GM12878 (cell line): ENCODE data around the gene PYGO2. TPM values are rescaled to one million over a fixed set of nuclear protein-coding genes. Genes with fewer than 3 reads are reported as not detected.

Experiments
- ASH2L ChIP-seq: fragments of 300-600, 200-600 bp; sonication (generic); IDR thresholded peaks from 2 replicates; pipeline ENCODE4 v1.6.1; 2017; ENCODE audit warnings: low read depth, mild to moderate bottlenecking, borderline replicate concordance
- ATF2 ChIP-seq: IDR thresholded peaks from 2 replicates; pipeline ENCODE4 v1.6.1; 2012; ENCODE audit warnings: low read length, inconsistent platforms
- CREM ChIP-seq: IDR thresholded peaks from 2 replicates; pipeline ENCODE4 v1.6.1; 2014; ENCODE audit warnings: antibody characterized with exemption, low read depth
- EED ChIP-seq: sonication (generic); IDR thresholded peaks from 2 replicates; pipeline ENCODE4 v1.6.1; 2016; ENCODE audit warnings: antibody characterized with exemption, low read depth
- GABPA ChIP-seq: IDR thresholded peaks from 2 replicates; pipeline ENCODE4 v1.6.1; 2014; ENCODE audit warnings: antibody characterized with exemption, low read depth, mild to moderate bottlenecking, inconsistent platforms
- IKZF1 ChIP-seq: fragments of 450-650 bp; conservative IDR thresholded peaks from 2 replicates; pipeline ENCODE4 v1.6.1; 2017; ENCODE audit warnings: antibody characterized with exemption, mild to moderate bottlenecking
- IKZF2 ChIP-seq, 2 experiments: fragments of 450-650 bp; IDR thresholded peaks; 2 replicates each; pipeline ENCODE4 v1.6.1; 2017; ENCODE audit warnings: mild to moderate bottlenecking in 2 of 2, moderate library complexity in 2 of 2
- JUNB ChIP-seq: IDR thresholded peaks from 2 replicates; pipeline ENCODE4 v1.6.1; 2016; ENCODE audit warnings: antibody characterized with exemption, mild to moderate bottlenecking
- MEF2B ChIP-seq: fragments of 450-650 bp; IDR thresholded peaks from 2 replicates; pipeline ENCODE4 v1.6.1; 2018; ENCODE audit warnings: mild to moderate bottlenecking, moderate library complexity; ENCODE audit not compliant: partially characterized antibody, poor library complexity, severe bottlenecking
- MTA2 ChIP-seq: fragments of 450-650 bp; IDR thresholded peaks from 2 replicates; pipeline ENCODE4 v1.6.1; 2016; ENCODE audit warnings: low read depth, mild to moderate bottlenecking, moderate library complexity
- MTA3 ChIP-seq: IDR thresholded peaks from 2 replicates; pipeline ENCODE4 v1.6.1; 2012; ENCODE audit warnings: low read length, inconsistent platforms, borderline replicate concordance
- NFYB ChIP-seq: IDR thresholded peaks from 2 replicates; pipeline ENCODE4 v1.6.1; 2011; ENCODE audit warnings: low read depth, mild to moderate bottlenecking, low read length, improper control_type of control experiment, moderate library complexity; ENCODE audit not compliant: insufficient read depth
- POLR2AphosphoS5 ChIP-seq: IDR thresholded peaks from 2 replicates; pipeline ENCODE4 v1.6.1; 2011; ENCODE audit warnings: mild to moderate bottlenecking, low read length, inconsistent platforms
- RFX5 ChIP-seq: IDR thresholded peaks from 2 replicates; pipeline ENCODE4 v1.6.1; 2011; ENCODE audit warnings: low read depth, low read length, improper control_type of control experiment
- SREBF1 ChIP-seq: IDR thresholded peaks from 2 replicates; pipeline ENCODE4 v1.6.1; 2012; ENCODE audit warnings: mild to moderate bottlenecking, low read length
- SUPT20H ChIP-seq: IDR thresholded peaks from 2 replicates; pipeline ENCODE4 v1.6.1; 2011; ENCODE audit warnings: low read depth, mild to moderate bottlenecking, low read length, moderate library complexity, borderline replicate concordance; ENCODE audit not compliant: control insufficient read depth
- SUZ12 ChIP-seq: fragments of 200-600 bp; sonication (generic); IDR thresholded peaks from one replicate; pipeline ENCODE4 v1.6.1; 2018; ENCODE audit warnings: antibody characterized with exemption, mild to moderate bottlenecking; ENCODE audit not compliant: unreplicated experiment
- TBL1XR1 ChIP-seq: IDR thresholded peaks from 2 replicates; pipeline ENCODE4 v1.6.1; 2012; ENCODE audit warnings: low read depth, low read length, improper control_type of control experiment
- YBX1 ChIP-seq: fragments of 450-650 bp; IDR thresholded peaks from 2 replicates; pipeline ENCODE4 v1.6.1; 2016; ENCODE audit warnings: antibody characterized with exemption
- ZNF217 ChIP-seq: fragments of 450-650 bp; IDR thresholded peaks from 2 replicates; pipeline ENCODE4 v1.6.1; 2017; ENCODE audit warnings: antibody characterized with exemption, mild to moderate bottlenecking
- ZNF384 ChIP-seq: IDR thresholded peaks from 2 replicates; pipeline ENCODE4 v1.6.1; 2012; ENCODE audit warnings: low read depth, mild to moderate bottlenecking, low read length, improper control_type of control experiment, borderline replicate concordance
- polyA plus RNA-seq, 11 experiments: library from polyadenylated mRNA; depleted of rRNA in 4 of 11; unstranded in 6 of 11; stranded (reverse) in 5 of 11; fragments of >200 nt; fragmentation: Nextera tagmentation in 4 of 11; fragmentation: Illumina TruSeq in 1 of 11; extraction: Ambion mirVana in 4 of 11; extraction: Trizol in 1 of 11; gene quantifications; 1 replicate in 1 of 11; 2 replicates in 10 of 11; pipeline versions ENCODE4 v1.2.1 to v1.2.3, GENCODE V29; 2011 to 2016; ENCODE audit warnings: inconsistent platforms in 2 of 11, missing spikeins in 2 of 11, low read depth in 1 of 11
- total RNA-seq, 4 experiments: library from RNA; depleted of rRNA in 3 of 4; stranded (reverse); fragments of >200 nt in 3 of 4; fragmentation: Illumina TruSeq in 1 of 4; extraction: Trizol in 1 of 4; gene quantifications; 2 replicates each; pipeline versions ENCODE4 v1.2.1 to v1.2.3, GENCODE V29; 2013 to 2021
- TF ChIP-seq, protein P1 (sequence below): IDR thresholded peaks from 2 replicates; pipeline ENCODE4 v1.6.1; 2011; ENCODE audit warnings: borderline replicate concordance, low read depth, mild to moderate bottlenecking, moderate library complexity, mixed read lengths, low read length; ENCODE audit not compliant: insufficient read depth; ENCODE audit errors: extremely low read length
- TF ChIP-seq, protein P2 (sequence below): fragments of 150-350 bp; IDR thresholded peaks from 2 replicates; pipeline ENCODE4 v1.6.1; 2016; ENCODE audit warnings: low read depth, low read length

Gene PYGO2
- total and polyA plus RNA-seq, 10 of the 15 experiments (the other 5 are each of a cell fraction or from before 2014, with no cell fraction given): 8.1 to 33.8 (median 23.5) TPM

DNA sequence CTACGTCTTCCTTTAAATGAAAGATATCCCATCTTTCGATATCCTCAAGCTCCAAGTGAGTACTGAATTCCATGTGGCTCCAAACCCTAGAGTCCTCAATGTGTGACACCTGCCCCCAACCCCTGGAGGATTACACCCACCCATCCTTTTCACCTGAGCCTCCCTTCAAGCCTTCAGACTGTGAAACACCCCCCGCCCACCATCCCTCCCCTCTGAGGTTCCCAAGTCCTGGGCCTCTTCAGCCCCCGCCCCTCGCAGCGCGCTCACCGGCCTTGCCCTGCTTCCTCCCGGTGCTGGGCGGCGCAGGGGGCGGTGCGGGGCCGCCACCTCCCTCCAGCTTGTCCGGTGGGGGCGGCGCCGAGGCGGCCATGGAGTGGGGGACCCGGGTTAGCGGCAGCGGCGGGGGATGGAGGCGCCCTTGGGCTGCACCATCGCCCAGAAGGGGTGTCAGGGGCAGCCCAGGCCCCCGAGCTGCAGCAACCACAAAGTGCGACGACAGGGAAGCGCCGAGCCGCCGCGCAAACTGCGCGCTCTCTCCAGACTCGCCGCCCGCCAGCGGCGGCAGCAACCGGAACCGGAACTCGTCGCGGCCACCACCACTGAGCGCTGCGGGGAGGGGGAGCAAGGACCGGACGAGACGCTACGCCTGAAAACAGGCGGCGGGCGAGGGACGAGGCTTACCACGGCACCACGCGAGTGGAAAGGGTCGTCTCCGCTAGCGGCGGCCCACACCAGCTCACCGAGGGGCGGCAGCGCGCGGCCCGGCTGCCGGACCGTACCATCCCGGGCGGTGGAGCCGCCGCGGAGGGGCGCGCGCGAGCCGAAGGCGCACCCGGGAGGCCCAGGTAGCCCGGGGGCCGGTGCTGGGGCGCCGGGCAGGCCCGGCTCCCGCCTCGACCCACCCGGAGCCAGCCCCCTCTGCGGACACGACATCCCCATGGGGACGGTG lies at the start of gene PYGO2 (continued):
- no peak for TF ChIP-seq NFYB
- TF ChIP-seq GABPA: peak; percentile 85
- peak; percentile 81; the same call in 1 of the 2 replicates for TF ChIP-seq POLR2AphosphoS5
- no peak for TF ChIP-seq RFX5
- peak in 1 of 2 experiments; percentile 22; a peak in 1 of 4 replicates for TF ChIP-seq IKZF2 (IDR thresholded peaks at IDR 0.05)
- TF ChIP-seq, protein P1, sequence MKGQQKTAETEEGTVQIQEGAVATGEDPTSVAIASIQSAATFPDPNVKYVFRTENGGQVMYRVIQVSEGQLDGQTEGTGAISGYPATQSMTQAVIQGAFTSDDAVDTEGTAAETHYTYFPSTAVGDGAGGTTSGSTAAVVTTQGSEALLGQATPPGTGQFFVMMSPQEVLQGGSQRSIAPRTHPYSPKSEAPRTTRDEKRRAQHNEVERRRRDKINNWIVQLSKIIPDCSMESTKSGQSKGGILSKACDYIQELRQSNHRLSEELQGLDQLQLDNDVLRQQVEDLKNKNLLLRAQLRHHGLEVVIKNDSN: no peak
- TF ChIP-seq EED: no peak; the same call in 1 of the 2 replicates
- no peak for TF ChIP-seq ZNF384
- no peak for TF ChIP-seq ATF2
- peak; percentile 86 for TF ChIP-seq IKZF1
- no peak for TF ChIP-seq JUNB
- no peak for TF ChIP-seq YBX1
- no peak for TF ChIP-seq TBL1XR1
- TF ChIP-seq ZNF217: peak; percentile 78
- TF ChIP-seq, protein P2, sequence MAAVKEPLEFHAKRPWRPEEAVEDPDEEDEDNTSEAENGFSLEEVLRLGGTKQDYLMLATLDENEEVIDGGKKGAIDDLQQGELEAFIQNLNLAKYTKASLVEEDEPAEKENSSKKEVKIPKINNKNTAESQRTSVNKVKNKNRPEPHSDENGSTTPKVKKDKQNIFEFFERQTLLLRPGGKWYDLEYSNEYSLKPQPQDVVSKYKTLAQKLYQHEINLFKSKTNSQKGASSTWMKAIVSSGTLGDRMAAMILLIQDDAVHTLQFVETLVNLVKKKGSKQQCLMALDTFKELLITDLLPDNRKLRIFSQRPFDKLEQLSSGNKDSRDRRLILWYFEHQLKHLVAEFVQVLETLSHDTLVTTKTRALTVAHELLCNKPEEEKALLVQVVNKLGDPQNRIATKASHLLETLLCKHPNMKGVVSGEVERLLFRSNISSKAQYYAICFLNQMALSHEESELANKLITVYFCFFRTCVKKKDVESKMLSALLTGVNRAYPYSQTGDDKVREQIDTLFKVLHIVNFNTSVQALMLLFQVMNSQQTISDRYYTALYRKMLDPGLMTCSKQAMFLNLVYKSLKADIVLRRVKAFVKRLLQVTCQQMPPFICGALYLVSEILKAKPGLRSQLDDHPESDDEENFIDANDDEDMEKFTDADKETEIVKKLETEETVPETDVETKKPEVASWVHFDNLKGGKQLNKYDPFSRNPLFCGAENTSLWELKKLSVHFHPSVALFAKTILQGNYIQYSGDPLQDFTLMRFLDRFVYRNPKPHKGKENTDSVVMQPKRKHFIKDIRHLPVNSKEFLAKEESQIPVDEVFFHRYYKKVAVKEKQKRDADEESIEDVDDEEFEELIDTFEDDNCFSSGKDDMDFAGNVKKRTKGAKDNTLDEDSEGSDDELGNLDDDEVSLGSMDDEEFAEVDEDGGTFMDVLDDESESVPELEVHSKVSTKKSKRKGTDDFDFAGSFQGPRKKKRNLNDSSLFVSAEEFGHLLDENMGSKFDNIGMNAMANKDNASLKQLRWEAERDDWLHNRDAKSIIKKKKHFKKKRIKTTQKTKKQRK: no peak
- no peak for TF ChIP-seq SUZ12
- no peak for TF ChIP-seq MTA2
- no peak; the same call in 1 of the 2 replicates for TF ChIP-seq MTA3
- TF ChIP-seq SUPT20H: no peak
- TF ChIP-seq CREM: no peak; the same call in 1 of the 2 replicates
- no peak for TF ChIP-seq MEF2B
- TF ChIP-seq SREBF1: peak; percentile 87
- TF ChIP-seq ASH2L: peak; percentile 60; the same call in 1 of the 2 replicates
